SIG-M5 (cell line): ENCODE measurements around the gene NBPF12.
"Not testable (repeated sequence)": the region's sequence is repeated elsewhere in the genome, so short reads cannot be mapped to it uniquely, and the experiment has no call there.

ENCODE experiments used
- DNase-seq: peaks from one replicate; lab custom pipeline; 2025; lab: John Stamatoyannopoulos, UW

The NBPF12 gene

GRCh38 chr1:146986450-146986849 lies 48.3 kb downstream of the NBPF12 start:
- DNase-seq, result not testable (repeated sequence)

- not testable (repeated sequence) for DNase-seq
Measured at GRCh38 chr1:146987502-146987901, 49.4 kb downstream of the NBPF12 start.

- DNase-seq, result not testable (repeated sequence)
Measured at GRCh38 chr1:146989455-146989854, 51.3 kb downstream of the NBPF12 start.

GRCh38 chr1:147008495-147008894 lies 70.4 kb downstream of the NBPF12 start:
- DNase-seq, result not testable (repeated sequence)

- DNase-seq, result not testable (repeated sequence)
Measured at GRCh38 chr1:147026975-147027374, 88.9 kb downstream of the NBPF12 start.

- not testable (repeated sequence) for DNase-seq
Measured at GRCh38 chr1:147030066-147030653, 92.0 kb downstream of the NBPF12 start.

- DNase-seq, result no peak
Measured at GRCh38 chr1:147039916-147040315, 101.8 kb downstream of the NBPF12 start.

GRCh38 chr1:147042891-147043290 lies 104.8 kb downstream of the NBPF12 start:
- not testable (repeated sequence) for DNase-seq

GRCh38 chr1:147044511-147044910 lies 106.4 kb downstream of the NBPF12 start:
- not testable (repeated sequence) for DNase-seq
